ENCODE results near the gene CLPSL2.

- TF ChIP-seq CTCF (IDR thresholded peaks at IDR 0.05; ENCODE audit: borderline replicate concordance, extremely low read depth, low read length, poor library complexity, severe bottlenecking) (no peak), EZH2 (IDR thresholded peaks at IDR 0.05; ENCODE audit: borderline replicate concordance, low read depth, low read length, severe bottlenecking) (no peak)
Observed at GRCh38 chr6:35735452-35735851, 40.9 kb upstream of the CLPSL2 start.

All from DND-41 (cell line).